ENCODE measurements around the gene DSP. TPM values are rescaled to one million over a fixed set of nuclear protein-coding genes. Genes with fewer than 3 reads are reported as not detected.

DSP gene
- total and polyA plus RNA-seq, 2 of the 13 experiments (the other 11 are each of a cell fraction or from before 2014, with no cell fraction given) = 89.8 to 117 TPM

- TF ChIP-seq TFAP4 (IDR thresholded peaks at IDR 0.05; ENCODE audit: borderline replicate concordance, low read depth) = no peak
- TF ChIP-seq ZFP37 (CRISPR knock-in tag; IDR thresholded peaks at IDR 0.05; ENCODE audit: borderline replicate concordance) = no peak
- no peak for TF ChIP-seq PRPF4 (IDR thresholded peaks at IDR 0.05; ENCODE audit: low read depth, low read length, poor library complexity, severe bottlenecking)
- TF ChIP-seq RBFOX2 (IDR thresholded peaks at IDR 0.05; ENCODE audit: low read depth, low read length) = peak; percentile 49; the same call in 1 of the 2 replicates
- TF ChIP-seq FOXP1 (IDR thresholded peaks at IDR 0.05) = no peak
- 0 out of 2 replicates have a peak, but pooled peaks have one; percentile 6 for TF ChIP-seq FOXP1 (CRISPR knock-in tag; IDR thresholded peaks at IDR 0.05)
- no peak for TF ChIP-seq ZSCAN25 (CRISPR knock-in tag; IDR thresholded peaks at IDR 0.05)
- TF ChIP-seq ZNF468 (CRISPR knock-in tag; IDR thresholded peaks at IDR 0.05) = no peak
- no peak for TF ChIP-seq MYNN (CRISPR knock-in tag; IDR thresholded peaks at IDR 0.05; ENCODE audit: low read depth)
- TF ChIP-seq ZNF839 (CRISPR knock-in tag; IDR thresholded peaks at IDR 0.05; ENCODE audit: borderline replicate concordance) = no peak
- no peak for TF ChIP-seq ZNF484 (CRISPR knock-in tag; IDR thresholded peaks at IDR 0.05; ENCODE audit: borderline replicate concordance, low read depth)
- TF ChIP-seq ZNF761 (CRISPR knock-in tag; conservative IDR thresholded peaks at IDR 0.05) = no peak
- TF ChIP-seq NFKBIZ (CRISPR knock-in tag; IDR thresholded peaks at IDR 0.05) = no peak
- no peak for TF ChIP-seq TGIF2 (CRISPR knock-in tag; IDR thresholded peaks at IDR 0.05)
- peak; percentile 34 to 44; a peak in 1 of 4 replicates for TF ChIP-seq POLR2A (IDR thresholded peaks at IDR 0.05; ENCODE audit: insufficient read depth in 1 of 2, low read depth in 2 of 2, low read length in 2 of 2)
- no peak for TF ChIP-seq HCFC1 (IDR thresholded peaks at IDR 0.05; ENCODE audit: low read depth, low read length)
- no peak for TF ChIP-seq SP2 (CRISPR knock-in tag; IDR thresholded peaks at IDR 0.05)
- no peak for TF ChIP-seq SPEN (CRISPR knock-in tag; IDR thresholded peaks at IDR 0.05; ENCODE audit: low read depth)
- TF ChIP-seq ZBTB10 (CRISPR knock-in tag; IDR thresholded peaks at IDR 0.05; ENCODE audit: borderline replicate concordance) = no peak
- 0 out of 2 replicates have a peak, but pooled peaks have one; percentile 23 for TF ChIP-seq FOXP4 (CRISPR knock-in tag; IDR thresholded peaks at IDR 0.05)
- TF ChIP-seq ZMYM3 (CRISPR knock-in tag; IDR thresholded peaks at IDR 0.05) = no peak
- TF ChIP-seq ELF1 (CRISPR knock-in tag; IDR thresholded peaks at IDR 0.05) = peak; percentile 25; the same call in 1 of the 2 replicates
- TF ChIP-seq ZNF362 (CRISPR knock-in tag; IDR thresholded peaks at IDR 0.05; ENCODE audit: borderline replicate concordance) = no peak
- no peak for TF ChIP-seq ATF1 (CRISPR knock-in tag; IDR thresholded peaks at IDR 0.05)
- TF ChIP-seq ZNF616 (CRISPR knock-in tag; IDR thresholded peaks at IDR 0.05; ENCODE audit: low read depth) = no peak
- TF ChIP-seq SMC3 (IDR thresholded peaks at IDR 0.05; ENCODE audit: low read length) = no peak
Measured at GRCh38 chr6:7543789-7544424, 2.4 kb downstream of the DSP start (continued).
